ENCODE measurements around the gene EMC6. TPM values are rescaled to one million over a fixed set of nuclear protein-coding genes. Genes with fewer than 3 reads are reported as not detected.

The EMC6 gene
- total RNA-seq, 1 experiment from 2014 or later, result 26.6 TPM

DNA sequence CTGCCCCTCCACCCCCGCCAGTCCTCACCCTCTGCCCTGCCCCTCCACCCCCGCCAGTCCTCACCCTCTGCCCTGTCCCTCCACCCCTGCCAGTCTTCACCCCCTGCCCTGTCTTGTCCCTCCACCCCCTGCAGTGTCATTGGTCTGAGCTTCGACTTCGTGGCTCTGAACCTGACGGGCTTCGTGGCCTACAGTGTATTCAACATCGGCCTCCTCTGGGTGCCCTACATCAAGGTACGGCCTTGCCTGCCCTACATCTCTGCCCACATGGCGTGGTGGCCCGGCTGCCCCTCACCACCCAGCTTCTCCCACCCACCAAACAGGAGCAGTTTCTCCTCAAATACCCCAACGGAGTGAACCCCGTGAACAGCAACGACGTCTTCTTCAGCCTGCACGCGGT is 12.3 kb upstream of the EMC6 start:
- DNase-seq (ENCODE audit: low spot score), result no peak

DNA sequence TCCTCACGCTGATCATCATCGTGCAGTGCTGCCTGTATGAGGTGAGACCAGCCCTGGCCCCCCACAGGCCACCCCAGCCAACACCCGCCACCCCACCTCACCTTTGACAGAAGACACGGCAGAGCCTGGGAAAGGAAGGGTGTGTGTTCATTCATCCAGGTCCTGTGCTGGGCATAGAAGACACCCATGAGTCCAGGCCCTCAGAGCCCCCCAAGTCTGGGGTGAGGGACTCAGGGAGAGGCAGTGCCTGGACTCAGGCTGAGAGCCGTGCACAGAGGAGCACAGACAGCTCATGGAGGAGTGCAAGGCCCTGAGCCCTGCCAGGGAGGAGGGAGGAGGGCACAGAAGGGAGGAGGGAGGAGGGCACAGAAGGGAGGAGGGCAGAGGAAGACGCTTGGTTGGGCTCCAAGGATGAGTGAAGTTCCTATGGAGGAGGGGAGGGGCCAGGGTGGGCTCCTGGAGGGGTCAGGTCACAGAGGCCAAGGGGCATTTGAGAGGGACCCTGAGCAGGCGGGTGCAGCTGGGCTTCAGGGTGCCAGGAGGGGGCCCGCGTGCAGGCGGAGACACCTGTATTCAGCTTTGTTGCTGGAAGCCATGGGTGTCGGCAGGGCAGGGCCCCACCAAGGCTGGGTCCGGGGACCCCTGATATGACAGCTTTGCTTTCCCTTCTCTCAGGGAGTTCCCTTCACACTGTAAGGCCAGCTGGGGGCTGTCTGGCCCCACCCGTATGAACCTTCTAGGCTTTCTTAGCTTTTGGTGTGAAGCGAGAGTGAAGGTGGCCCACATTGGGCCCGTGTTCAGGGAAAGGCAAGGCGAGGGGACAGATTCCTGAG is 11.6 kb upstream of the EMC6 start:
- no peak for DNase-seq (ENCODE audit: low spot score)

DNA sequence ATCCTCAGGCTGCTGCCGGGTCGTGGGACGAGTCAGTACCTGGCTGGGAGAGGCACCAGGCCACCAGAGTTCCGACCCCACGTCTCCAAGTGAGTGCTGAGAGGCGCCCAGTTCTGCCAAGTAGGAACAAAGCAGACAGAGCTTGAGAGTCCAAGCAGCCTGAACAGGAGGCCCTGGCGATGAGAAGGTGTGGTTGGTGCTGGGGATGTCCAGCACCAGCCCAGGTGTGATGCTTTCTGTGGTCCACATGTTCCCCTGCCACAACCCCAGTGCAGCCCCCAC is 11.1 kb upstream of the EMC6 start:
- DNase-seq (ENCODE audit: low spot score), result no peak

DNA sequence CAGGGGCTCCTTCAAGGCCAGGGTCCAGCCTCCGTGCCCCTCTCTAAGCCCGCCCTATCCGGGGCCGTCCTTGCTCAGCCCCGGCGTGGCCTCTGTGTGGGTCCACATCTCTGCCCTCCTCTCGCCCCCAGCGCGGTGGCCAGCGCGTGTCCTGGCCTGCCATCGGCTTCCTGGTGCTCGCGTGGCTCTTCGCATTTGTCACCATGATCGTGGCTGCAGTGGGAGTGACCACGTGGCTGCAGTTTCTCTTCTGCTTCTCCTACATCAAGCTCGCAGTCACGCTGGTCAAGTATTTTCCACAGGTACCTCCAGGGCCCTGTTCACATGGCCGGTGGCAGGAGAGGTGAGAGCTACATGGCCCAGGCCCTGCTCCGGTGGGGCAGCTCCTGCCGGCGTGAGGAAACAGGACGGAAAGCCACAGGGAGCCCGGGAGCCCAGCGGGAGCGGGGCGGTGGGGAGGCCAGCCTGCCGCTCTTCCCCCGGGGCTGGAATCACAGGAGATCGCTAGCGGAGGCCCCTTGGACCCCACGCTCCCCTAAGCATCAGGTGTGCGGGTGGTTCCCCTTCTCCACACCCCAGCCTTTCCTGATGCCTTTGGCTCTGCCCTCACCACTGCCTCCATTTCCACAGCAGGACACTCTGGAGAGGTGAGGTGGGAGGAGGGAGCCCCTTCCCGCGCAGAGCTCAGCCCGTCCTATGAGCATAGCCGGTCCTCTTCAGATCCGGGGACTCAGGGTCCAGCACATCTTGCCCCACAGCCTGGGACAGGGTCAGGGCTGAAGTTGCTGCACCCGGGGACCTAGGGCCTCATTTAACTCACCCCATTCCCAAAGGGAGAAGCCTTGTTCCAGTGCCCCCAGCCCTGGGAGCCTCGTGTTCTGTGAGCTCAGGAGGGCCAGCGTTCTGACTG is 10.5 kb upstream of the EMC6 start:
- DNase-seq (ENCODE audit: low spot score), result no peak

DNA sequence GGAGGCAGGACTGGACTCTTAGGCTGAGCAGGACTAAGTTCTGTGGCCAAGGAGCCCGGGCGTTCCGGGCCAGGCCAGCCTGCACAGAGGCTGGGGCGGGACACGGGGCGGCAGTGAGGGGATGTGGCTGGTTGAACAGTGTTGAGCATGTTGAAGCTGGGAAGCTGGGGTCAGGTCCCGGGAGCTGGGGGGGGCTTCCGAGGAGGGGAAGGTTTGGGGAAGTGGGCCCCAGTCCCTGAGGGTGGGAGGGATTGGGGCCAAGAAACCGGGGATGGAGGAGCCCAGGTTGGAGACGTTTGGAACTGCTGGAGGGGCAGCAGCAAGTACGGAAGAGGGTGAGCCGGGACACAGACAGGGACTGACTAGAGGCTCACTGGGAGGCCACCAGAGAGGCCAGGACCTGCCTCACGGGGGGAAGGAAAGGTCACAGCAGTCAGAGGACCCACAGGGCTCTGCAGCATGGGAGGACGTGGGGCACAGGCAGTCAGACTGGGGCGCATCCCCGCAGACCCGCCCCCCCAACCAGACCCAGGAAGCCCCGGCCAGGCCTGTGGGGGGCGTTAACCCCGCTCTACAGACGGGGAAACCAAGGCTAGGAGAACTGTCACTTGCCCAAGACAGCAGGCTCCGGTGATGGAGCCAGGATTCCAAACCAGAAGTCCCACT is 9.7 kb upstream of the EMC6 start:
- no peak for DNase-seq (ENCODE audit: low spot score)

DNA sequence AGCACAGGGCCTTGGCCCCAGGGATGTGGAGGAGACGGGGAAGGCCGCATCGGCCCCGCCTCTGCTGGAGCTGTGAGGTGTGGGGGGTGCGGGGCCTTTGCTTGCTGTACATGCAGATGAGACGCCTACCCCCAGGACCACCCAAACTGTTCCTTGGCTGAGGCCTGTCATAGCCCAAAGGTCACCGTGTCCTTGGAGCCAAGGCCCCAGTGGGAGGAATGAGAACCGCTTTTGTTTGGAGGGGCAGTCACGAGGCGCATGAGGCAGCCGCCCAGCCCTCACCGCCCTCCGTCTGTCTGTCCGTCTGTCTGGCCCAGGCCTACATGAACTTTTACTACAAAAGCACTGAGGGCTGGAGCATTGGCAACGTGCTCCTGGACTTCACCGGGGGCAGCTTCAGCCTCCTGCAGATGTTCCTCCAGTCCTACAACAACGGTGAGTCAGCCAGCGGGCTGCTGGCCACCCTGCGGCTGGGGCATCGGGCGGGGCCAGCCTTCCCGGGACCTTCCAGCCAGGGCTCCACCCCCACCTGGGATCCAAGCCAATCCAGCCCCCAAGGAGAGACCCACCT is 9.0 kb upstream of the EMC6 start:
- DNase-seq (ENCODE audit: low spot score), result peak; percentile 60

DNA sequence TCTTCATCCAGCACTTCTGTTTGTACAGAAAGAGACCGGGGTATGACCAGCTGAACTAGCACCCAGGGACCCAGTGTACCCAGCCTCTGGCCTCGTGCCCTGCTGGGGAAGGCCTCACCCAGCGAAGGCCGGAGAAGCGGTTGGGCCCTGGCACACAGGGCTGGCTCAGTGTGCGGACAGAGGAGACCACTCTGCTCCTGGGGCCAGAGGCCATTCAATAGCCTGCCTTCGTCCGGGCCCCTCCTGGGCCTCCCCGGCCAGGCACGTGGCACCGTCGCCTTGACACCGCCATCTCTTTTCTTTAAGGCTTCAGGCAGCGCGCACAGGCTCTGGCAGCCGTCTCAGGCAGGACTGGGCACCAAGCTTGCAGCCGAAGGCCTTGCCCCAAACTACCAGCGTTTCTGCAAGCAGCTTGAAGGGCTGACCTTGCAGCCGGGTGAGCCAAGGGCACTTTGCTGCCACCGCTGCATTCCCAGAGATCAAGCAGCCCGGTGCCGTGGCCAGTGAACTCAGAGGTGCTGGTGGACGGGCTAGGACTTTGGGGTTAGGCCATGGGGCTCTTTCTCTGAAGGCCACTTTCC is 8.2 kb upstream of the EMC6 start:
- DNase-seq (ENCODE audit: low spot score), result no peak

DNA sequence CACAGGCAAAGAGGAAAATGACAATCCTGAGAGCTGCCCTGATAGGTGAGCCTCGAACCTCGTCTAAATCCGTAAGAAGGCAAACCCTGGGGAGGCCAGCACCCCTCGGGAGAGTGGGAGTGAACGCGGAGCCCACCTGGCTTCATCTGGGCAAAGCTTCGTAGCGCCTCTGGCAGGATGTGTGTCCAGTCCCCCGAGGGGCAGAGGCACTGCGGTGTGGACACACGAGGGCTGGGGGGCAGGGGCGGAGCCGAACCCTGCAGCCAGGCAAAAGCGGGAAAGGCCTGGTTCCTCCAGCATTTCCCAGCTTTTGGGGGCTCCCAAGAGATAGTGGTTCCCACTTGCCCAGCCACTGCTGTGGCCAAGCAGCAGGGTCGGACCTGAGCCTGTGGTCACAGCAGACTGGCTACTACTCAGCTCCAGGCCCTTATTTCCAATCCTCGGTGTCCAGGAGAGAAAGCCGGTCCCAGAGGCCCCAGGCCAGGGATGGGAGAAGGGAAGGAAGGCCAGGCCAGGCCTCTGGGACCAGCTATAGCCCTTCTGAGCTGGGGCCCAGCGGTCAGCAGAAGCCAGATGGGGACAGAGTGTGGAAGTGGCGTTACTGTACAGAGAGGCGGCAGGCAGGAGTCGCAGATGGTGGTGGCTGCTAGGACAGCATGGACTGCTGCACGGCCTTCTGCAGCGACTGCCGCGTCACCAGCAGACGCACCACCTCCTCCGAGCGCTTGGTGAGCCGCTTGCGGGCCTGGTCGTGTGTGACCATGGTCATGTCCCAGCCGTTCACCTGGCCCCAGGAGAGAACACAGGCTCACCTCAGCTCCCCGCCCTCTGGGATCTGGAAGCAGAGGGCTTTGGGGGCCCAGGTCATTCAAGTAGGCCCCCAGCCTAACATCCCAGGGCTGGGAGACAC is 5.3 kb upstream of the EMC6 start:
- no peak for DNase-seq (ENCODE audit: low spot score)

DNA sequence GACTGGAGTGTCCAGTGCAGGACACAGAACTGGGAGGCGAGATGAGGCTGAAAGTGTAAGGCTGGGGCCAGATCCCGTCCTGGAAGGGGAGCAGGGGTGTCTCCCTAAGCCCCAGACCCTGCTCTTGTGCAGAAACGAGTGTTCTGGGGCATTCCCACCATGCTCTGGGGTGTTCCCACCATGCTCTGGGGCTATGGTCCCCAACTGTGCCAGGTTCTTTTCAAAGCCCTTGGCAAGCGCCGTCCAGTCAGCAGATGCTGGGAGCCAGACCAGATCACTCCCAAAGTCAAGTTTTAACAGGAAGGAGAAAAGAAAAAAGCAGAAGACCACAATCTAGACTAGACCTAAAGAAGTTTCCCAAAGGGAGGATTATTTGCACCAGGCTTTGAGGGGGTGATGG is 2.8 kb upstream of the EMC6 start:
- no peak for DNase-seq (ENCODE audit: low spot score)

DNA sequence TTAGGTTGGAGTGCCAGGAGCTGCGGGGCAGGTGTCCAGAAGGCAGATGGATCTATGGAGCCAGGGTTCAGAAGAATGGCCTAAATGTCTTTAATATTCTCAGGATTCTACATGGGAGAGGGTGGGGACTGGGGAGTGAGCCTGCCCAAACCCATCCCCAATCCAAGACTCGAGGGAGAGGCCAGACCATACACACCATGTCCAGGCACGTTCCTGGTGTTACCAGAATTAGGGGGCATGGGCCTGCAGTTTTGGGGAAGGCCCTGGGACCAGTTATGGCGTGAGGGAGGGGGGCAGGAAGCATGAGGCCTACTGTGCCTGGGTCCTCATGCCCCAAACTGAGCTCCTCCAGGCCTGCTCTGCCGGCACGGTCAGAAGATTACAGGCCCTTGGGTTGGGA is 2.1 kb upstream of the EMC6 start:
- DNase-seq (ENCODE audit: low spot score), result no peak

DNA sequence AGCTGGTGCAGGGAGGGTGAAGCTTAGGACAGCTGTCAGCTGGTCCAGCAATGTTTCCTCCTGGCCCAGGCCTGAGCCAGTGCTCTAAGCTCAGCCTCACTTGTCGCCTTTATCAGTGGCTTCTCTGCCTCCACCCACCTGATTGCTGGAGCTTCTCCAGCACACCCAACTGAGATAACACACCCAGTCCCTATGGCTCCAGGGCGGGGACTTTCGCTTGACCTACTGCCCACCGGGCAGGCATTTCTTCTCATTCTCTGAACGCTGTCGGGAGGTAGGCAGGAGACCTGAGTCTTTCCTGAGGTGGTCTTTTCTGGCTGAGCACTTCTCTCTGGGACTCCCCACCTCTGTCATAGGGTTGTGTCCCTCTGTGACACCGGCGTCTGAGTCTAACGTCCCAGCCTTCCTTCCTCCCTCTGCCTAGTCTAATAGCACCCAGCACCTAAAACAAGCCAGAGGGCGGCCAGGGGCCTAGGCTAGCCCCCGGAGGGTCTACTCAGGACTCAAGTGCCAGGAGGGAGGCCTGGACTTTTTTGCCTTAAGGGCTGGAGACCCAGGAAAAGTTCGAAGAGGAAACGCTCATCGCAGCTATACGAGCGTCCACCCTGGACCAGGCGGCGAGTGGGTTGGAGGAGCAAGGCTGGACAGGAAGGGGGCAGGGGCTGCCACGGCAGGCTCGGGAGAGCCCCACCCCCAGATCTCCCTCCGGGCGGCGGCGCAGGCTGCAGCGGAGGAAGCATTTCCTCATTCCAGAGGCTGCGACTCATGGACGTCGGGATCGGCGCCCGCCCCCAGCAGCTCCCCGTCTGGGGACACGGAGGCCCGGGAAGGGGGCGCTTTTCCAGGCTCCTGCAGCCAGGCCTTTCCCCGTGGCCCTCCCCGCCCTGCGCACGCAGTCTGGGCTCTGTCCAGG is 990 bp upstream of the EMC6 start:
- DNase-seq (ENCODE audit: low spot score), result peak; percentile 74

DNA sequence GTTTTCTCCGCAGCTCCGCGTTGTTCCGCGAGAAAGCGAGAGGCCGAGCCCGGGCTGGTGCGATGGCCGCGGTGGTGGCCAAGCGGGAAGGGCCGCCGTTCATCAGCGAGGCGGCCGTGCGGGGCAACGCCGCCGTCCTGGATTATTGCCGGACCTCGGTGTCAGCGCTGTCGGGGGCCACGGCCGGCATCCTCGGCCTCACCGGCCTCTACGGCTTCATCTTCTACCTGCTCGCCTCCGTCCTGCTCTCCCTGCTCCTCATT is 404 bp downstream of the EMC6 start:
- no peak for DNase-seq (ENCODE audit: low spot score)

DNA sequence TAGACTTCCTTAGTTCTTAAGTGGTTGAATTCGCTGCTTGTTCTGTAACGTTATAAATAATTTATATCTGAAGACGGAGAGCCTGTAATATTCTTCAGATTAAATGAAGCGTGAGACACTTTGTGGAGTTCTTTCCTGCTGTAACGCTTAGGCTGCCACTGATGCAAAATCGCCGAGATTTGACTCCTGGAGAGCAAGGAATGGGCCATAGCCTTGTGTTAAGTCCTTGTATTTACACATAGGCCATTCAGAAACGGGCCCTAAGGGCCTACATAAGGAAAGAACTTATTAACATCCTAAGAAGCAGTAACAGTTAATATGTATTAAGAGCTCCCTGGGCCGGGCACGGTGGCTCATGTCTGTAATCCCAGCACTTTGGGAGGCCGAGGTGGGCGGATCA is 936 bp downstream of the EMC6 start:
- no peak for DNase-seq (ENCODE audit: low spot score)

DNA sequence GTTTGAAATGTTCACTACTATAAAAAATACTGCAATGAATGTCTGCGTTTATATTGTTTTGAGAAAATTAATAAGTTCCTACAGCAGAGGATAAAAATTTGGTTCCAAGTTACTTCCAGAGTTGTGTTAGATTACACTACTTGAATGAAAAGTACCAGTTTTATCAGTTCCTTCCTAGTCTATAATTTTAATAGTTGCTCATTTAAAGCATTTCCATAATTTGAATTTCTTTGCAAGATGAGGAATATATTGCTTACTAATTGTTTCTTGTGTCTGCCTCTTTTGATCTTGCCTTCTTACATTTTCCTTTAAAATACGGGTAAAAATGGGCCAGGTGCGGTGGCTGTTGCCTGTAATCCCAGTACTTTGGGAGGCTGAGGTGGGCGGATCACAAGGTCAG is 4.0 kb downstream of the EMC6 start:
- no peak for DNase-seq (ENCODE audit: low spot score)

DNA sequence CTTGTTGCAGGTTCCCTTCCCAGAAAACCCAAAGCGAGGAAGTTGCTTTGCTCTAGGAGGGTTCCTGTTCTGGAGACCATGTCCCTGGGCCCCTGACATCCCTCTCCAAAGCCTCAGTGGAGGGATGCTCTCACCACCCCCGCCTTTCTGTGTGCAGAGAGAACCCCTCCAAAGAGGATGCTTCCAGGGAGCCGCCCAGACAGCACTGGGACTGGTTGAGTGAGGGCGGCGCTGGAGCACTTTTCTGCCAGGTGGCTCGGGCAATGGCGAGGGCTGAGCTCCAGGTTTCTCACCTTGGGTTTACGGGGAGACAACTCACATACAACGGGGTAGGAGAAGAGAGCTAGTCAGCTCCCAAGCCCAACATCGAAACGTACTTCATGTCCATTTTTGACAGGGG is 7.3 kb downstream of the EMC6 start:
- no peak for DNase-seq (ENCODE audit: low spot score)

DNA sequence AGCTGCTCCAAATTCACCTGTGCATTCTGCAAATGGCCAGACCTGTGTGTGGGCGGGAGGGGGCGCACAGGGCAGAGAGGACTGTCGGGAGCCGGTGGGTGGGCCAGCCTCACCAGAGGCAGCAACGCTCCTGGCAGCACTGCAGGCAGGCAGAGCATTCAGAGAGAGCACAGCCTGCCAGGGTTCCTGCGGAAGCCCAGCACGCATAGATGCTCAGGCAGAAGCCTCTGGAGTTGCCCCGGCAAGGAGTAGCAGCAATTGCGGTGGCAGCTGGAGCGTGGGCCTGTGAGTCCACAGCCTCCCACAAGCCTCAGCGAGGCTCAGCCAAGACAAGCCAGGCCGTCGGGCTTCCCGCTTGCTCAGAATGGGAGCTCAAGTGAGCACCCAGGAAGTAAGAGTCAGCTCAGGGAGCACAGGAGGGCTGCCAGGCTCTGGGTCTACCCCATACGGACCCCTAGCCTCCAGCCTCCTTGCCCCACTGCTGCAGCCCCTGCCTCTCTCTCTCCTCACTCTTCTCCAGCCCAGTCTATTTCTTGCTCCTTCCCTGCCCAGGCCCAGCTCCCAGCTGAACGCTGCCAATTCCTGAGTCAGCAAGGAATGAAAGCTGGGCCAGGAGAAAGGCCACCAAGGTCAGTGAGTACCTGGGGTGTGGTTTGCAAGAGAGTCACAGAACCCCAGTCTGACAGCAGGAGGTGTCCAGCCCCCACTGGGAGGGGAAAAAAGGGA is 9.6 kb downstream of the EMC6 start:
- no peak for DNase-seq (ENCODE audit: low spot score)

DNA sequence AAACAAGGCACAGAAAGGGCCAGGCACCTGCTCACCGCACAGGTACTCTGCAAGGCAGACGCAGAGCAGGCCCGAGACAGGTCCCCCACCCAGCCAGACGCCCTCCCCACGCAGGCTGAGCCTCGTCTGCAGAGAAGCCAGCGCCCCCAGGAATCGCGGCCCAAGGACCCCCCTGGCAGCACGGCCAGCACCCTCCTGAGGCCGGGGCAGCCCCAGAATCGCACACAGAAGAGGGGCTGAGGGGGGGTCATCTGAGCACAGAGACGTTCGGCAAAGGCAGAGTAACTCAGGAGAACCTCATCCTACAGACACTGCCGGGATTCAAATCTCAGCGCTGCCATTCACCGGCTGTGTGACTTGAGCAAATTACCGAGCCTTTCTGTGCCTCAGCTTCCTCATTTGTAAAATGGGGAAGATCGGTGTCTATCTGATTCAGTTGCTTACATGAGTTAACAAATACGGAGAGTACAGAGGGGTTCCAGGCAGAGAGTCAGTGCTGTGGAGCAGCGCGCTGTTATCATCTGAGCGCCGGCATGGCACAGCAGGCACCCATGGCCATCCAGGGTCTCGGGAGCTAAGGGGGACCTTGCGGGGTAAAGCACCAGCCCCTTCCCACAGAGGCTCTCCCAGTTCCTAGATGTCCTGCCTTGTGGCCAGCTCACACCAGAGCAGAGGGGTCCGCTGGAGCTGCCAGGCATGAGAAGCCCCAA is 10.4 kb downstream of the EMC6 start:
- no peak for DNase-seq (ENCODE audit: low spot score)

DNA sequence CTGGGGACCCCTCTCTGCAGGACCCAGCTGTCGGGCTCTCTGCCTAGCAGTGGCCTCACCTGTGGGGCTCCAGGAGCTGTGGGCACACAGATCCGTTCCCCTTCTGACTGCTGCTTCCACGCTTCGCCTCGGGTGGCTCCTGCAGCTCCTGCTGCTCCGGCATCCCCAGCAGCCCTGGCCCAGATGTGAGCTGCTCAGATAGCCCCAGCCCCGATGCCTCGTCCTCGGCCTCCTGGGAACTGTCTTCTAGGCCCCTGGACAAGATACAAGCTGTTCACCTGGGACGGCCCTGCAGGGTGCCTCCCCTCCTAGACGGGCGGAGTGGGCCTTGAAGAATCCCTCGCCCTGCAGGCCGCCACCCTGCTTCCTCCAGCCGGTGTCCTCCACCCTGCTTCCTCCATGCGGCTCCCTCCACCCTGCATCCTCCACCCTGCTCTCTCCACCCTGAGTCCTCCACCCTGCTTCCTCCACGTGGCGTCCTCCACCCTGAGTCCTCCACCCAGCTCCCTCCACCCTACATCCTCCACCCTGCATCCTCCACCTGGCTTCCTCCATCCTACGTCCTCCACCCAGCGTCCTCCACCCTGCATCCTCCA is 11.0 kb downstream of the EMC6 start:
- no peak for DNase-seq (ENCODE audit: low spot score)

All from H4 (cell line).